CD4-positive, alpha-beta T cell (primary cell): ENCODE data around the gene P2RX5. TPM values are rescaled to one million over a fixed set of nuclear protein-coding genes. Genes with fewer than 3 reads are reported as not detected.

Experiments
- ATAC-seq: fragments of 200-7000 bp; cut with Tn5 transposase; one replicate; pipeline ENCODE4 v1.10.0; 2022; ENCODE audit warnings: mild to moderate bottlenecking; ENCODE audit not compliant: poor library complexity
- CTCF ChIA-PET: fragments of 350-600 bp; sonication (Branson Sonifier 250); formaldehyde crosslinking; loops from one replicate; lab custom pipeline; 2021; ENCODE audit warnings: antibody characterized with exemption, inconsistent platforms; lab: Charles Lee
- POLR2A ChIA-PET: fragments of 350-600 bp; sonication (Branson Sonifier 250); formaldehyde crosslinking; loops from one replicate; lab custom pipeline; 2021; ENCODE audit warnings: antibody characterized with exemption, inconsistent platforms; lab: Charles Lee
- DNase-seq, 14 experiments: peaks; one replicate each; pipeline ENCODE4 v3.0.0-alpha.2; 2013 to 2020; ENCODE audit warnings: mixed read lengths in 2 of 14
- H3K27ac ChIP-seq, 2 donors: one replicate each; pipeline versions ENCODE4 v1.5.1 to v1.7.0; 2013; ENCODE audit warnings: low read length in 2 of 2, low read depth in 1 of 2, mild to moderate bottlenecking in 1 of 2
- H3K27me3 ChIP-seq, 2 experiments: 1 replicate in 1 of 2; 2 replicates in 1 of 2; pipeline versions ENCODE4 v1.6.1 to v1.7.0; 2013; ENCODE audit warnings: low read length in 2 of 2, control low read depth in 1 of 2, mild to moderate bottlenecking in 1 of 2, moderate library complexity in 1 of 2; ENCODE audit not compliant: insufficient read depth in 2 of 2, control insufficient read depth in 1 of 2
- H3K36me3 ChIP-seq: one replicate; pipeline ENCODE4 v1.6.1; 2013; ENCODE audit warnings: low read length, control low read depth; ENCODE audit not compliant: insufficient read depth
- H3K4me1 ChIP-seq: one replicate; pipeline ENCODE4 v1.6.1; 2013; ENCODE audit warnings: low read length, control low read depth; ENCODE audit not compliant: insufficient read depth
- H3K4me3 ChIP-seq: one replicate; pipeline ENCODE4 v1.5.1; 2013; ENCODE audit warnings: mild to moderate bottlenecking, low read length, moderate library complexity
- H3K9me3 ChIP-seq, 2 experiments: 1 replicate in 1 of 2; 2 replicates in 1 of 2; pipeline versions ENCODE4 v1.6.1 to v1.7.0; 2013; ENCODE audit warnings: low read length in 2 of 2, mild to moderate bottlenecking in 2 of 2, control low read depth in 1 of 2, moderate library complexity in 1 of 2; ENCODE audit not compliant: control insufficient read depth in 1 of 2, insufficient read depth in 1 of 2
- H3K27ac Mint-ChIP-seq: one replicate; pipeline ENCODE4 v1.8.0; 2020; ENCODE audit warnings: mixed read lengths
- H3K27me3 Mint-ChIP-seq: one replicate; pipeline ENCODE4 v1.8.0; 2021; ENCODE audit warnings: mixed read lengths
- H3K36me3 Mint-ChIP-seq: one replicate; pipeline ENCODE4 v1.8.0; 2021; ENCODE audit warnings: low read depth, mixed read lengths
- H3K4me1 Mint-ChIP-seq: one replicate; pipeline ENCODE4 v1.8.0; 2021; ENCODE audit warnings: low read depth, mixed read lengths
- H3K4me3 Mint-ChIP-seq: one replicate; pipeline ENCODE4 v1.8.0; 2020; ENCODE audit warnings: mild to moderate bottlenecking, mixed read lengths
- H3K9me3 Mint-ChIP-seq: one replicate; pipeline ENCODE4 v1.8.0; 2020; ENCODE audit warnings: mixed read lengths
- intact Hi-C, 2 experiments: fragments of 100-400 bp; cut with DNase I in 1 of 2; cut with micrococcal nuclease in 1 of 2; formaldehyde crosslinking; loops; one replicate each; pipeline versions ENCODE4 v1.15.1 to v1.9.0; 2023 to 2025; cut with DNase I, micrococcal nuclease
- total RNA-seq, 174 experiments: library from RNA in 2 of 174; stranded (reverse) in 2 of 174; gene quantifications; one replicate each; pipeline ENCODE4 v1.2.3 and lab custom pipeline; 2021 to 2026
- TF ChIP-seq, protein P1 (sequence below): fragments of 200-600 bp; IDR thresholded peaks from one replicate; pipeline ENCODE4 v1.8.0; 2022; ENCODE audit warnings: antibody characterized with exemption, mild to moderate bottlenecking

Gene P2RX5
- total RNA-seq, 2 experiments from 2014 or later, result 14.3 to 16.0 TPM

DNA sequence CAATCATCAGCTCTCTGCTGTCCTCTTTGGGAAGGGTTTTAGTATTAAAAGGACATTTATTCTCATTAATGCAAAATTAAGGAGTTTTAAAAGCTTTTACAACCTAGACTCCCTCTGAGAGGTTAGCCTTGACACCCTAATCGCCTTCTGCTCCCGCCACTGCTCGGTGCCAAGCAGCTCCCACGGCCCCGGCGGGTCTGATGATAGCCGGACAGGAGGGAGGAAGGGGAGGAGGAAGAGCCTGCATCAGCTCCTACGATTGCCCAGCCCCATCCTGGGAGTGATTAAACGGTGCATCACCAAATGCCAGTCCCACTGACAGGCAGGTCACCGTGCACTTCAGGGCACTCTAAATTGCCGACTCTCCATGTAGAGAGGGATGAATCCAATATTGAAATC, 68.2 kb downstream of the P2RX5 start:
- peaks cover 63% of the 10 kb centered on the region for H3K36me3 Mint-ChIP-seq
- no peaks in the 10 kb centered on the region for H3K27me3 Mint-ChIP-seq

DNA sequence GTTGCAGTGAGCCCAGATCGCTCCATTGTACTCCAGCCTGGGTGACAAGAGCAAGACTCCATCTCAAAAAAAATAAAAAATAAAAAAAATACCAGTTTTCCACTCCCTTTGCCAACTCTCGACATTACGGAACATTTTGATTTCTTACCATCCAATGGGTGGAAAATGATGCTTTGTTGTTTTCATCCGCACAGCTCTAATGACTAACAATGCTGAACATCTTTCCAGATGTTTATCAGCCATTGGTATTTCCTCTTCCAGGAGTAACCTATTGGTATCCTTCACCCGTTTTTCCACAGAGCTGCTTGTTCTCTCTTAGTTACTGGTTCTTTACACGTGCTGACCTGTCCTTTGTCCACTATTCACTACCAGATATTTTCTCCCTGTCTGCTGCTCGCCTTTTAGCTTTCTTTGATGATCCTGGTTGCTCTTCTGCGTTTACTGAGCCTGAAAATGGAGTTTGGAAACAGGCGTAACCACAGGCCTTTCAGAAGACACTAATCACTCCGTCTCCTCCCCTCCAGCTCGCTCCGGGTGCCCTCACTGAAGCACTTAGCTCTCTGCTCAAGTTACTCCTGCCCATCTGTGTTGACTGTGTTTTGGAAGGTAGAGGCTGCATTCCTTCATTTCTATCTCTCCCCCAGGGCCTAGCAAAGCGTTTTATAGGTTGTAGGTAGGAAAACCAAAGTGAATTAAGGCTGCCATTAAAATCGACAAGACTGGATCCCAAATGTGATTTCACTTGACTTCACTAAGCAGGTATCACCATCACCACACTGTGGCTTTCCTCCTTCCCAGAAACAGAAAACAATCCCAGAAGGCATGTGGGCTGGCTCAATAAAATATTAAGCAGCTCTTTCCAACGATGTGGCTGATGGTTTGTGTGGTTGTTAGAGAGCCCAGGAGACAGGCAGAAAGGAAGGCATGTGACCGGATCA, 68.9 kb downstream of the P2RX5 start:
- ChIA-PET POLR2A (interaction anchor here (2.1 kb wide), 1 partner anchor 9 kb away, joined by 6 read pairs; the partner anchor contains the start of genes CTNS and SHPK), CTCF (no interaction called here)
- H3K9me3 ChIP-seq, result no peaks in the 10 kb centered on the region
- H3K36me3 Mint-ChIP-seq, result peaks cover 65% of the 10 kb centered on the region
- H3K4me1 ChIP-seq, result no peaks in the 10 kb centered on the region
- H3K27me3 Mint-ChIP-seq, result no peaks in the 10 kb centered on the region
- no peak overlapping the region for H3K27ac ChIP-seq
- H3K36me3 ChIP-seq, result peaks cover 51% of the 10 kb centered on the region
- DNase-seq, result no peak
- no peaks in the 10 kb centered on the region for H3K27me3 ChIP-seq
- no peak for ATAC-seq
- no peaks in the 10 kb centered on the region for H3K4me1 Mint-ChIP-seq
- TF ChIP-seq, protein P1, sequence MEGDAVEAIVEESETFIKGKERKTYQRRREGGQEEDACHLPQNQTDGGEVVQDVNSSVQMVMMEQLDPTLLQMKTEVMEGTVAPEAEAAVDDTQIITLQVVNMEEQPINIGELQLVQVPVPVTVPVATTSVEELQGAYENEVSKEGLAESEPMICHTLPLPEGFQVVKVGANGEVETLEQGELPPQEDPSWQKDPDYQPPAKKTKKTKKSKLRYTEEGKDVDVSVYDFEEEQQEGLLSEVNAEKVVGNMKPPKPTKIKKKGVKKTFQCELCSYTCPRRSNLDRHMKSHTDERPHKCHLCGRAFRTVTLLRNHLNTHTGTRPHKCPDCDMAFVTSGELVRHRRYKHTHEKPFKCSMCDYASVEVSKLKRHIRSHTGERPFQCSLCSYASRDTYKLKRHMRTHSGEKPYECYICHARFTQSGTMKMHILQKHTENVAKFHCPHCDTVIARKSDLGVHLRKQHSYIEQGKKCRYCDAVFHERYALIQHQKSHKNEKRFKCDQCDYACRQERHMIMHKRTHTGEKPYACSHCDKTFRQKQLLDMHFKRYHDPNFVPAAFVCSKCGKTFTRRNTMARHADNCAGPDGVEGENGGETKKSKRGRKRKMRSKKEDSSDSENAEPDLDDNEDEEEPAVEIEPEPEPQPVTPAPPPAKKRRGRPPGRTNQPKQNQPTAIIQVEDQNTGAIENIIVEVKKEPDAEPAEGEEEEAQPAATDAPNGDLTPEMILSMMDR, result no peak
- no peaks in the 10 kb centered on the region for H3K9me3 Mint-ChIP-seq
- H3K27ac Mint-ChIP-seq, result no peak overlapping the region
- intact Hi-C loops, result no loop called here
- no peak overlapping the region for H3K4me3 Mint-ChIP-seq
- no peak overlapping the region for H3K4me3 ChIP-seq

More for the DNA sequence above, 68.2 kb downstream of the P2RX5 start:
- TF ChIP-seq, protein P1, result no peak
- ATAC-seq (no peak), DNase-seq (no peak)
- ChIA-PET CTCF (no interaction called here), POLR2A (interaction anchor here (2.1 kb wide), 1 partner anchor 9 kb away, joined by 6 read pairs; the partner anchor contains the start of genes CTNS and SHPK)
- Histone ChIP-seq H3K27me3 (no peaks in the 10 kb centered on the region), H3K36me3 (peaks cover 47% of the 10 kb centered on the region), H3K27ac (no peak overlapping the region), H3K4me1 (no peaks in the 10 kb centered on the region), H3K4me3 (no peak overlapping the region), H3K9me3 (no peaks in the 10 kb centered on the region)
- Mint-ChIP-seq H3K9me3 (no peaks in the 10 kb centered on the region), H3K4me3 (no peak overlapping the region), H3K4me1 (no peaks in the 10 kb centered on the region), H3K27ac (no peak overlapping the region)
- intact Hi-C loops, result no loop called here

Other genes with a start within 250 kb of the P2RX5 start
- gene SPATA22, start 224.3 kb downstream of the P2RX5 start, total RNA-seq, result under 1 TPM; 0.80 to 0.92 TPM
- gene ASPA, start 220.2 kb downstream of the P2RX5 start, total RNA-seq, result not detected
- under 1 TPM; 0.25 to 0.56 TPM for gene TRPV3, start 138.3 kb downstream of the P2RX5 start, total RNA-seq
- gene TRPV1, start 86.7 kb downstream of the P2RX5 start, total RNA-seq, result 1 to 10 TPM; 2.3 to 2.8 TPM
- gene SHPK, start 59.9 kb downstream of the P2RX5 start, total RNA-seq, result 1 to 10 TPM; 3.4 TPM
- 1 to 10 TPM; 3.3 to 4.9 TPM for gene CTNS, start 59.4 kb downstream of the P2RX5 start, total RNA-seq
- gene TAX1BP3, start 27.6 kb downstream of the P2RX5 start, total RNA-seq, result 1 to 10 TPM; 6.0 to 6.6 TPM
- 10 to 100 TPM; 28.8 to 29.6 TPM for gene EMC6, start 27.3 kb downstream of the P2RX5 start, total RNA-seq
- gene HASPIN, start 27.7 kb upstream of the P2RX5 start, total RNA-seq, result under 1 TPM; 0.22 to 0.25 TPM
- 10 to 100 TPM; 15.8 to 18.3 TPM for gene ITGAE, start 105.0 kb upstream of the P2RX5 start, total RNA-seq
- gene NCBP3, start 150.1 kb upstream of the P2RX5 start, total RNA-seq, result 10 to 100 TPM; 25.0 to 29.5 TPM
- 1 to 10 TPM; 4.8 to 4.9 TPM for gene CAMKK1, start 196.9 kb upstream of the P2RX5 start, total RNA-seq
- 1 to 10 TPM in 1 of 2 experiments, under 1 TPM in 1; 0.34 to 1.0 TPM for gene P2RX1, start 220.3 kb upstream of the P2RX5 start, total RNA-seq